Erythroblast (primary cell): ENCODE data around the gene RAD51B.

ENCODE experiments used
- GATA1 ChIP-seq: IDR thresholded peaks from 2 replicates; pipeline ENCODE4 v1.6.1; 2011; ENCODE audit warnings: low read depth, mild to moderate bottlenecking, control low read depth, low read length, moderate library complexity
- POLR2A ChIP-seq: IDR thresholded peaks from 2 replicates; pipeline ENCODE4 v1.6.1; 2011; ENCODE audit warnings: mild to moderate bottlenecking, low read length

DNA sequence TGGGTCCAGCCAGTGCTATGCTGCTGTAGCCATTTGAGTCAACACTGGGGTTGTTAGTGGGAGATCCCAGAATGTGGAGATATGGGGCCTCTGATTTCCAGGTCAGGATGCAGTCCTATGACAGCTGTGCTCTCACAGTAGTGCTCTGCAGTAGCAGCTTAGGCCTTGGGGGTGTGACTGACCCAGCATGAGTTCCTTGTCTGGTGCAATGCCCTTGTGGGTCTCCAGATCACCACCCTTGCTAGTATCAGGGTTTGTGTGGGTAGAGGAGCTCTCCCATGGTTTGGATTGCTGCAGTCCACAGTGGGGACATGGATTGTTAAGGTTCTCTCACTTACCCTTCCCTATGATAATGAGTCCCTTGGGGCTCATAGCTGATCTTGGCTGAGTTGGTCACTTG lies 113.7 kb downstream of the RAD51B start:
- no peak for TF ChIP-seq POLR2A
- TF ChIP-seq GATA1: no peak
